HG02885 (cell line): ENCODE data around the gene AIG1.
"Not testable (repeated sequence)": the region's sequence is repeated elsewhere in the genome, so short reads cannot be mapped to it uniquely, and the experiment has no call there.

ENCODE experiments used
- ATAC-seq: cut with Tn5 transposase; IDR thresholded peaks from one replicate; pipeline ENCODE4 v1.9.1; 2021; ENCODE audit warnings: mild to moderate bottlenecking; ENCODE audit not compliant: unreplicated experiment, poor library complexity

AIG1 gene

GRCh38 chr6:143158113-143158581 lies 97.5 kb downstream of the AIG1 start:
- ATAC-seq: no peak

GRCh38 chr6:143159001-143159400 lies 98.3 kb downstream of the AIG1 start:
- ATAC-seq: no peak

DNA sequence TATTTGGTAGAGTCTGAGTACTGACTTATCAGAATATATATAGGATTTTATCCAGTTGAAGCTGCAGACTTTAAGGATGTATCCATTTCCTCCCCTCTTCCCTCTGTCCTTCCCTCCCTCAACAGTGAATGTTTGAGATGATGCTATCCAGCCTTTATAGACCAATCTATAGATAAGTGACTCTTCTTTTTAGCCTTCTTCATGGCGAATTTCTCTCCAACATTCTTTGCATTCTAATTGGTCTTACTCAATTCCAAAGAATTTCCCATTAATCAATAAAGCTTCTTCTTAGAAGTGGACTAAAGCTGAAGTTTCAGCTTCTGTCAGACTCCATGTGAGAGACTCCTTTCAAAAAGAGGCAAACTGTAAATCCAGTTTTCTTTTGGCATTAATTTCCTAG lies 99.3 kb downstream of the AIG1 start:
- ATAC-seq: no peak

DNA sequence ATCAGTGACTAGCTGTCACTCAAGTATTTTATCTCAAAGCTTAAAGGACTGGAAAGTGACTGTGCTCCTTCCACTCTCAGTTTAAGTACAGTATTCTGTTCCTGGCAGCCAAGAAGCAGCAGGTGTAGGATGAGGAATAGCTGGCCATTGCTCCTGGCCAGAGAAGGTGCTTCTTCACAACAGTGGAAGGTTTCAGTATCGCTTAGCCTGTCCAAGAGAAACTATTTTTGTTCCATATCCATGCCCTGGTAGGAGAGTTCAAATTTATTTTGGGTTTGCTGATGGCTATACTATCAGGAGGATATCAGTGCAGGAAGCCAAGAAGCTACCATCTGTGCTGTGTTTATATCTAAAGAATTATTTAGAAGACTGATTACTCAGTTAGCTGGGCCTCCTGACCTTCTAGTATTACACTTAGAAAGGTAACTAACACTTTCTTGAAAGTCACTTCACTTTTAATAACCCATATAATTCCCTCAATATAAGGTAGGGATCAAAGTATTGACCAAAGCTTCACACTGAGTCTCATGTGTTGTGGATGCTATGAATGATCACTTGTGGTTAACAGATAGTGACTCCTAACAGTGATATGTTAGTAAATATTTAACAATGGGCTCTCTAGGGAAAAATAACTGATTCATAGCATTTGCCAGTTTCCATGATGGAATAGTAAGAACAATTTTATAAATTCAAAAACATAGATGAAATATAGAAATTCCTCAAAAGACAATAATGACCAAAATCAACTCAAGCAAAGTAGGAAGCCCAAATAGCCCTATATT lies 99.9 kb downstream of the AIG1 start:
- ATAC-seq: no peak

DNA sequence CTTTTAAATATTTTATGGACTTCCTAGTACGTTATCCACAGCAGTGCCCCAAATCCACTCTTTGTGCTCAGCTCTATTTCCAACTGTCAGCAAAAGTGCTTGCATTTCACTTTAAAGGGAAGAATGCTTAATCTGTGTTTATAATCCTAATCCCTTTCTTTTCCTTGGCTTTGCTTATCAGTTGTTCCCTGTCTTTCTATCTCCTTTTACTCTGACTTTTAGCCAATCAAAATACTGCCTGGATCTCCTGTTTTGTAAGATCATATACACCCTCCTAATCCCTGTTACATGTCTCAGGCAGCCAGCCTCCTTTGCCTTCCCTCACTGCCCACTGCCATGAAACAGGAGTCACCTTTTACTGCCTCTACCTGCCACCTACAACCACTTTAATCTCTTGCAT lies 102.9 kb downstream of the AIG1 start:
- ATAC-seq: no peak

- ATAC-seq: no peak
These were observed 103.9 kb downstream of the AIG1 start for GRCh38 chr6:143164565-143165105.

DNA sequence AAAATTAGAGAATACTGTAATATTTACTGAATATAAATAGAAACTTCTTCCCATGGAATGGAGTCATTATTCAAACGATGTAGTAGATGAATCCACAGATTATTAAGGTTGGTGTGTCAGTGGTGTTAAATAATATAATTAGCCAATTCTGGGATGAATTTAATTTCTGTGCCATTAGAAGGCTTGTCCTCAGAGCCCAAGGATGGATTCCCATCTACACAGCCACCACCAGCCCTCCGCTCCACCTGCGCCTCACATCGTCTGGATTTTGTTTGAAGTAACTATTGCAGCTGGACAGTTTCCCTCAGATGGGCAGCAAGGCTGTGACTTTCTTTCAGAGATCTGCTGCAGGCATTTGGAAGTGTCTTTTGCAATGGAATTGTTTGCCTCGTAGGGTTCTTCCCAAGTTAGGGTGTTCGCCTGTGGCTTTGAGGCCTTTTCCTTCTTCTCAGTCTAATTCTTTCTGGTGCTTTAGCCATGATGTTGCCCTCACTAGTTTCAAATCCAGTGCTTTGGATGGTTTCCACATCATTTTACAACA lies 104.7 kb downstream of the AIG1 start:
- ATAC-seq: no peak

- no peak for ATAC-seq
These were observed 105.6 kb downstream of the AIG1 start for GRCh38 chr6:143166247-143166695.

GRCh38 chr6:143167224-143167623 lies 106.5 kb downstream of the AIG1 start:
- no peak for ATAC-seq

DNA sequence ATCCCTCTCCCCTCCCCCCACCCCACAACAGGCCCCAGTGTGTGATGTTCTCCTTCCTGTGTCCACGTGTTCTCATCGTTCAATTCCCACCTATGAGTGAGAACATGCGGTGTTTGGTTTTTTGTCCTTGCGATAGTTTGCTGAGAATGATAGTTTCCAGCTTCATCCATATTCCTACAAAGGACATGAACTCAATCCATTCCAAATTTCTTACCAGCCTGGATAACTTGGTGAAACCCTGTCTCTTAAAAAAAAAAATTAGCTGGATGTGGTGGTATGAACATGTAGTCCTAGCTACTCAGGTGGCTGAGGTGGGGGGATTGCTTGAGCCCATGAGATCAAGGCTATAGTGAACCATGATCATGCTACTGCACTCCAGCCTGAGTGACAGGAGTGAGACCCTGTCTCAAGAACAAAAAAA lies 107.7 kb downstream of the AIG1 start:
- ATAC-seq: not testable (repeated sequence)

GRCh38 chr6:143169440-143169839 lies 108.8 kb downstream of the AIG1 start:
- no peak for ATAC-seq

GRCh38 chr6:143174516-143174915 lies 113.8 kb downstream of the AIG1 start:
- no peak for ATAC-seq

- ATAC-seq: no peak
These were observed 114.3 kb downstream of the AIG1 start for GRCh38 chr6:143174951-143175350.

GRCh38 chr6:143176090-143177021 lies 115.7 kb downstream of the AIG1 start:
- no peak for ATAC-seq

DNA sequence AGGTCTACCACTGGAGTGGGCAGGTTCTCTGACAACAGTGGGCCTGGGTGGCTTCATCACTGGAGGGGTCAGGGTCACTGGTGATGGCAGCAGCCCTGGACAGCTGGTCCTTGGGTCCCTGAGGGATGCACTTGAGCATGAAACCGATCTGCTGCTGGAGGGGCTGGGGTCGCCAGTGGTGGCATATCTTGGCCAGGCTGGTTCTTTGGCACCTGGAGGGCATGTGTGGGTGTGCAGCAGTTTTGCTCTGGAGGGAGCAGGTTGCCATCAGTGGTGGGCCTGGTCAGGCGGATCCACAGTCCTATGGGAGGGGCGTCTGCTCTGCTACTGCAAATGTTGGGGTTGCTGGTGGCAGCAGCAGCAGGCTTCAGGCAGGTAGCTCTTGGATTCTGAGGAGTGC lies 117.0 kb downstream of the AIG1 start:
- no peak for ATAC-seq

- no peak for ATAC-seq
These were observed 118.4 kb downstream of the AIG1 start for GRCh38 chr6:143179096-143179495.

DNA sequence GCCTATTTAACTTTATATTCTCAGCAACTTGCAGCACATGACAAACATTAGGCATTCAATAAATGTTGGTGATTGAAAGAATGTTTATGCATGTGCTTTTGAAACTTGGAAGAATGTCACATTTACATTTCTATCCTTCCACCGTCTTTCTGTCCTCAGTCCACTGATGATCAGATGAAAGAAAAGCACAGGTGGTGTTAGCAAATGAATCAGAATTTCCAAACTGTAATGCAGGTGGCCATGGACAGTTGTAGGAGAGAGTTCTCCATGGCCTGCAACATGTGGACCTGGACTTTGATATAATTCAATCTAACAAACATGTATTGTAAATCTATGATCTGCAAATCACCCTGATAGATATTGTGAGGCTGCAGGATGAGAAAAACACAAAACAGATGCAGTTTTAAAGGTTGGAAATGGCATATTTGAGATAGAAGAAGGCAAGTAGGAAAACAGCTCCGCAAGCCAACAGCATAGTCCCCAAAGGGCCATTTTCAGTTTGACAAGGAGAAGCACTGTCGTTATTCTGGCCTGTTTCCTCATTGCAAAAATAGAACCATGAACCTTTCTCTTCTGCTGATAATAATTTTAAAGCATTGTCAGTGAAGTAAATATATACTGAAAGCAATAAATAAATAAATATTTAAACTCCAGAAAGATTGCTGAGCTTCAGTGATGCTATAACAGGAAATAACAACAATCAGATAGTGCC lies 119.4 kb downstream of the AIG1 start:
- ATAC-seq: no peak

GRCh38 chr6:143180826-143181225 lies 120.1 kb downstream of the AIG1 start:
- no peak for ATAC-seq

DNA sequence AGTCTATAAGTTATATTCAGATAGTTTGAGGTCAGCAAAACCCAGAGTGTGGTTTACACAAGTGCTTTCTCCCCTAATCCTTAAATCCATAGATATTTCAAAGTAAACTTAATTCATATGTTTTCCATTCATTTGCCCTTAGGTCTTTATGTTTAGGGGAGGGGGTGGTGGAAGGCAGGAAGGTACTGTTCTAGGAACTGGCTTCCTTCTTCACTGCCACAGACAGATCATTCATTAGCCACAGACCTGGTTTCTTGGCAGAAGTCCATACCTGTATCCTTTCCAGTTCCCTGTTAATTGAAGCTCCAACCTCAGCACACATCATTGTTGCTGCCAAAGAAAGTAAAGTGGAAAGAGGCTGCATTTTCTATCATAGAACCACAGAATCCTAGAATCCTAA lies 123.0 kb downstream of the AIG1 start:
- no peak for ATAC-seq

DNA sequence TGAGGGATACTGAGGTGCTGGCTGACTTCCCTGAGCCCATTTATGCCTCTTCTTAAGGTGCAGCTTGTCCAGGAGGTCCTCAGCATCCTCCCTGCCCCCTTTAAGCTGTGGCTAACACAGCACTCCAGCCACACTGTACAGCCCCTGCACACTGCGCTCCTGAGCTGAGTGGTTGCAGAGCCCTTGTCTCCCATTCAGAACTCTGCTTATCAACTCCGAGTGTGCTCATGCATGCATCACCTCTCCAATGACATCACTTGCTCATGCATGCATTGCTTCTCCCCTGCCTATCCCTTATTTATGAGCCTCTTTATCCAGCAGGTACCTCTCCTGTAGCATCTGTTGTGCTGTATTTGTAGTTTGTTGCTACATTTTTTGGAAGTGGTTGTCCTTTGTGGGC lies 124.6 kb downstream of the AIG1 start:
- no peak for ATAC-seq
